HG03520 (cell line): ENCODE results near the gene POF1B.
A peak's percentile ranks its signal among the peaks of the same experiment; 100 is the strongest.
"Not testable (repeated sequence)": the region's sequence is repeated elsewhere in the genome, so short reads cannot be mapped to it uniquely, and the experiment has no call there.

Experiments
- ATAC-seq: cut with Tn5 transposase; IDR thresholded peaks from one replicate; pipeline ENCODE4 v1.9.1; 2021; ENCODE audit warnings: mild to moderate bottlenecking, moderate library complexity; ENCODE audit not compliant: unreplicated experiment

The POF1B gene, protein sequence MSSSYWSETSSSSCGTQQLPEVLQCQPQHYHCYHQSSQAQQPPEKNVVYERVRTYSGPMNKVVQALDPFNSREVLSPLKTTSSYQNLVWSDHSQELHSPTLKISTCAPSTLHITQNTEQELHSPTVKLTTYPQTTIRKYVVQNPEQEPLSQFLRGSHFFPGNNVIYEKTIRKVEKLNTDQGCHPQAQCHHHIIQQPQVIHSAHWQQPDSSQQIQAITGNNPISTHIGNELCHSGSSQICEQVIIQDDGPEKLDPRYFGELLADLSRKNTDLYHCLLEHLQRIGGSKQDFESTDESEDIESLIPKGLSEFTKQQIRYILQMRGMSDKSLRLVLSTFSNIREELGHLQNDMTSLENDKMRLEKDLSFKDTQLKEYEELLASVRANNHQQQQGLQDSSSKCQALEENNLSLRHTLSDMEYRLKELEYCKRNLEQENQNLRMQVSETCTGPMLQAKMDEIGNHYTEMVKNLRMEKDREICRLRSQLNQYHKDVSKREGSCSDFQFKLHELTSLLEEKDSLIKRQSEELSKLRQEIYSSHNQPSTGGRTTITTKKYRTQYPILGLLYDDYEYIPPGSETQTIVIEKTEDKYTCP

DNA sequence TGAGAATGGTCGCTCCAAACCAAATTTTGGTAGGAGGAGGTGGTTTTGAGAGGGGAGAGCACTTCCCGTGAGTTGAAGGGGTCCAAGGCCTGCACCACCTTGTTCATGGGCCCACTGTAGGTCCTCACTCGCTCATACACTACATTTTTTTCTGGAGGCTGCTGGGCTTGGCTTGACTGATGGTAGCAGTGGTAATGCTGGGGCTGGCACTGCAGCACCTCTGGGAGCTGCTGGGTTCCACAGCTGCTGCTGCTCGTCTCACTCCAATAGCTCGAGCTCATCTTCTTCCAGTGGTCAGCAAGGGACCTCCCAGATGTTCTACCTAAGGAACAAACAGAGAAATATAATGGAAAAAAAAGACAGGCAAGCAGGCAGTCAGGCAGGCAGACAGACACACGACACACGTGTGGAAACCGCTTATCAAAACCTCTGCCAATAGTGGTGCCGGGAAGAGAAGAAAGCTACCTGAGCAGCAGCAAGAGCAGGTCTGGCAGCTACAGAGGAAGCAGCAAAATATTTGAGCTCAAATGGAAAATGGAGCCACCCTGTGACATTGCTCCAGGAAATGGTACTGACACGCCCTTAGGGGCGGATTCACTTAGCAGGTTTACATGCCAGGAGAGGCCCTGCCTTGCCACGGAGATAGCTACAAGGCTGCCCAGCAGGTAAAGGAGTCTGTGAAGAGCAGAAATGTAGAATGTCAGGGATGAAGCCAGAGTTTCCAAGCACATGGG is at the start of gene POF1B:
TSS of gene POF1B (minus strand) at position 492 of the 734 bp plus-strand sequence. CDS start at position 281, 211 bp downstream.
- ATAC-seq = peak; percentile 78

GRCh38 chrX:85429066-85429465 is 49.6 kb upstream of the POF1B start:
- ATAC-seq = no peak

- no peak for ATAC-seq
Measured at GRCh38 chrX:85419293-85419692, 39.8 kb upstream of the POF1B start.

DNA sequence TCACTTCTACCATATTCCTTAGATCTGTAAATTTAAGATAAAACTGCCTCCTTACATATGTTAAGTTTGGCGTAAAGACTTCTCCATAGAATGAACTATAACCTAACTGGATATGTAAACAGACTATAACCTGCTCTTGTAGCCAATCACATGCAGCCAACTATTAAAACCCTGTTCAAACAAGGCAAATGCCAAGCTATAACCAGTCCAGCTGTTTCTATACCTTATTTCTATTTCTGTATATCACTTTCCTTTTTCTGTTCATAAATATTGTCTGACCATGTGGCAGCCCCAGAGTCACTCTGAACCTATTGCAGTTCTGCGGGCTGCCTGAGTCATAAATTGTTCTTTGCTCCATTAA is 12.4 kb upstream of the POF1B start:
- ATAC-seq = no peak

- no peak for ATAC-seq
Measured at GRCh38 chrX:85391185-85391877, 11.9 kb upstream of the POF1B start.

DNA sequence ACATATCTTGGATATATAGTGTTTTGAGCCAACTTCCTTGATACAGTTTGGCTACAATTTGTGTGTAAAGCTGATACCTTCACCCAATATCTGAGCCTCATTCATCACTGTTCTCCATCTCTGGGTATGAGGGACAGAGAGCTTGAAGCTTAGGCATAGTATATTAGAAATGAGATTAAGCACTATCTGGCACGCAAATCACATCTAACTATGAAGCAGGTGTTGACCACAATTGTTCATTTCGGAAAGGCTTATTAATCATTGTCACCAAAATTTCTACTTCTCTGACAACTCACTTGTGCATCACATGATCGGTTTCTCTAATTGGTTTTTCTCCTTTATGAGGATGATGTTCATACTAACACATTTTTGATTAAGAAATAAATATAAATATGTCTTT is 2.1 kb upstream of the POF1B start:
- no peak for ATAC-seq

- peak; percentile 5 for ATAC-seq
Measured at GRCh38 chrX:85378461-85378860, 1.0 kb downstream of the POF1B start.

- no peak for ATAC-seq
Measured at GRCh38 chrX:85375333-85375738, 4.1 kb downstream of the POF1B start.

DNA sequence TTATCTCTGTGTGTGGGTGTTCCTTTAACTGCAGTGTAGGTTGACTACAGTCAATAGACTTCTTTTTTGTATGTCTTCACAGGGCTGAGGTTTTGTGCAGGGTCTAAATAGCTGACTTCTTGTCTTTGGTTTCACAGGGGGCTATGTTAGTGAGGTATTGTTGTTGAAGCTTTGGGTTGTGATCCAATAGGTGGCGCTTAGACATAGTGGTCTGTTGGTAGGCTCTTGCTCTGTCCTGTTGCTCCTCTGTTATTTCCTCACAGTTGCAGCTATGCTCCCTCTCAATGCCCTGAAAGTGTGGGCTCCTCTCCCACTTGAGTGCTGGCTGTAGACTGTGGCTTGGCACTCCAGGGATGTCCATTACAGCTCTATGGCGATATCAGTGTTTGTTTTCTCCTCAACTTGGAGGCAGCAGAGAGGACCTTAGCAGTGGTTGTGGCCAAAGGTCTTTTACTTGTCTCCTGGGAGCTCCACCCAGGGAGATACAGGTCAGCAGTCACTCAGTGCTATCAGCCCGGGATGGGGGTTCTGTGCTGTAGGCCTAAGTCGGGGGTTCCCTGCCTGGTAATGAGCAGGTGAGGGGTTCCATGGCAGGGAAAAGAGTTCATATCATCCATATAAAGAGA is 14.0 kb downstream of the POF1B start:
- no peak for ATAC-seq

GRCh38 chrX:85359051-85359450 is 20.4 kb downstream of the POF1B start:
- no peak for ATAC-seq

DNA sequence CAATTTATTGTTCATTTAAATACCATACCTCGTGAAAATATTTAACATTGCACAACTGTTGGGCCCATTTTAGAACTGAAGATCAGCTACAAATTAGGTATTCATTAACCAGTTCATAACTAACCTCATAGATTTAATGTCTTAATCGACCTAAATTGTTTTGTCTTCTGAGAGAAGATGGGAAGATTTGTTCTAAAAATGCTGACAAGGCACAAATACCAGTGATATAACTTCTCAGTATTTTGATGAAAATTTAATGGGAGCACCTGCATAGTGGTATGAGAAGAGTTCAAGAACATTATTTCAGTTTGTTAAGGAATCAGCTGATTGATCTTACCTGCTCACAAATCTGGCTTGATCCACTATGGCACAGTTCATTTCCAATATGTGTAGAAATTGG is 33.9 kb downstream of the POF1B start:
- no peak for ATAC-seq

DNA sequence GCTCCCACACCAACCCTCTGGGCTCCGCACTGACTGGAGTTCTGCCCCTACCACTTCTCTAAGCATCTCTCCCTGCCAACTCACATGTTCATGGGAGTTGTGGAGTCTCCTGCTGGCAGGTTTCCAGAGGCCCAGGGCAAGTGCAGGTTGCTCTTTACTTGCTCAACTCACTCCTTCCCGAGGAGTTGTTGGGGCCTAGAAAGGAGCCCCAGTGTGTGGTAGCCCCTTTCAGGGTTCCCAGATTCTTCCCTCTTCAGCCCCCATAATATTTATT is 52.5 kb downstream of the POF1B start:
- no peak for ATAC-seq

GRCh38 chrX:85326234-85327059 is 53.0 kb downstream of the POF1B start:
- ATAC-seq = no peak

DNA sequence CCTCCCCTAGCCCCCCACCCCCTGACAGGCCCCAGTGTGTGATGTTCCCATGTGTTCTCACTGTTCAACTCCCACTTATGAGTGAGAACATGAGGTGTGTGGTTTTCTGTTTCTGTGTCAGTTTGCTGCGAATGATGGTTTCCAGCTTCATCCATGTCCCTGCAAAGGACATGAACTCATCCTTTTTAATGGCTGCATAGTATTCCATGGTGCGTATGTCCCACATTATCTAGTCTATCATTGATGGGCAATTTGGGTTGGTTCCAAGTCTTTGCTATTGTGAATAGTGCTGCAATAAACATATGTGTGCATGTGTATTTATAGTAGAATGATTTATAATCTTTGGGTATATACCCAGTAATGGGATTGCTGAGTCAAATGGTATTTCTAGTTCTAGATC is 68.1 kb downstream of the POF1B start:
- ATAC-seq = not testable (repeated sequence)

DNA sequence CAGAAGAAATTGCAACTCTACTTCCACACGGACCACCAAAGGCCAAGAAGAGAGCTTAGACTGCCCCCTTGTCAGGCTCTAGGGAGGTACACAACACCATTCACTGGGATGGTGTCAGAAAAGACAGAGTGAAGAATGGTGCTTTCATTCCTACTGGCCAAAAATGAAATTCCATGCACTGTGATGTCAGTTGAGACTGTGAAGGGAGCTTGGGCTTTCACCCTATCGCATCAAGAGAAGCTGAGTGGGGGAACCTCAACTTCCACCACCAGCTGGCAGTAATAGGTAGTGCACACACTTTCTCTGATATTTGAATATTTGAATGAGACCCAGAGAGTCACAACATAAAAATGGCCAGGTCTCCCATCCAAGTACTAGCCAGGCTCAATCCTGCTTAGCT is 69.7 kb downstream of the POF1B start:
- ATAC-seq = no peak

DNA sequence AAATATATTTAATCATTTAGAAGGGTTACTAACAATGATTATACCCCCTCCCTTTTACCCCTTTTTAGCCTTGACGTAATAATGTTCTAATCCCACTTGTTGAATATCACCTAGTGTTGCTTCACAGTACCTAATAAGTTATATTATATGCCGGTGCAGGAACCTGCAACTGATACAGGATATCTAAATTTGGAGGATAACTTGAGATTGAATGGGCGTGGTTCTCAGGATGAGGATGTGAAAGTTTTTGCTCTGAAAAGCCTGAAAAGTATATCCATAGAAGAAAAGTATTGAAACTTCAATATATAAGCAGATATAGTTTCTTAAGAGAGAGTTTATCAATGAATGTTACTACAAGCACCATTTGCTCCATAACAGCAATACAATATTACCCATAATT is 75.9 kb downstream of the POF1B start:
- peak; percentile 75 for ATAC-seq

DNA sequence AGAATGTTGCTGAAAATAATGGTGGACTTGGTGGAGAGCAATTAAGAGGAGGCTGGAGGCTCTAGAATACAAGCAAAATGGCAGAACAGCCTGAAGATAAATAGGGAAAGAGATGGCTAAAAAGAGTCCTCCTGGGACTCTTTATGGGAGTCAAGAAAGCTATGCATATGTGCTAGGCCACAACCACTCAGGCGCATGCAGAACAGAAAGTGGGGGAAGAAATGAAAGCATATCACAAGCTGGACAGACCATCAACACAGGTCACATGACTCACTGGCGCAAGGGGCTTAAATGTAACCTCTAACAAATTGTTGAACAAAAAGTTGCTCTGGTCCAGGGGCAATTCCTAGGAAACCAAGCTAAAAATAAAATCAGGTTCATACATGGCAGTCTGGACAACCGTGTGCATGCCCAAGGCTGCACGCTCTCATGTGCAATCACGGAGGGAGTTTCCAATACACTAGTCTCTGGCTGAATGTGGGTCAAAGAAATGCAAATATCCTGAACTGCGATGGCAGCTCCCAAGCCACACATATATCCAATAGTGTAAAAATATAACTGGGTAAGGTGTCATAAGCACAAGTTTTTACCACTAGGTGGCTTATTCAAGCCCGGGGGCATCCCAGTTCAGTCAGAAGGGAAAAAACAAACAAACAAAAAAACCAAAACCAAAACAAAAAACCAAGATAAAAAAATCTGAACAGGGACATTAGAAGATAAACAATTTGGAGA is 90.3 kb downstream of the POF1B start:
- no peak for ATAC-seq

- ATAC-seq = not testable (repeated sequence)
Measured at GRCh38 chrX:85285286-85285685, 94.2 kb downstream of the POF1B start.

DNA sequence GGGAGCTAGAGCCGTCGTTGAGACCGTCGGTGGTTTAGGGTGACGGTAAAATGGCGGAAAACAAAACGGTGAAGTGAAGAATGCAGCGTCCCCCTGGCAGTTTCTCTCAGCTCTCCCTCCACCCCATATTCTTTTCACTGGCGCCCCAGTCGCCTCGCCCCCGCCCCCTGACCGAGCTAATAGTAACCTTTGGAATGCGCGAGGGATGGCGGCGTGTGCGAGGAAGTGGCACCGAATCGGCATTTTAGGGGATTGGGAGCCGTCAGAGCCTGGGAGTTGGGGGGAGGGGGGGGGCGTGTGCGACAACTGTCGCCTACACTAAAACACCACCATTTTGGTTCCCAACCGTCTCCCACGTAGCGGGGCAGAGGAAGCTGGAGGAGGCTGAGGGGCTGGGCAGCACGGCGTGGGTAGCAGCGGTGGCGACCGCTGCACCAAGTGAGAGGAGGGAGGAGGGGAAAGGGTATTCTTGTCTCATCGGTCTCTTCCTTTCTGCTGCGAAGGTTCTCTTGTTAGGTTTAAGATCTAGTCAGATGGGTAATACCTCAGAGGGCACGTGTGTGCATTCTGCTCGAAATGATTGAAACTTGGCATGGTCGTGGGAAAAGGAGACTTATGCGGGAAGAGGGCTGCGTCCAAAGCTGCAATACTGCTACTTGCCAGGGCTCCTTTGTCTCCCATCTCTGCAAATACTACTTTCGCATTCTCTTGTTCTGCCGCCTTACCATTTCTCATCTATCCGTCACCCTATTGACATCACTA is 134.8 kb downstream of the POF1B start:
- ATAC-seq = peak; percentile 31
